Adipose tissue (tissue), 3 donors: Measurements from ENCODE around the gene ITPR1. TPM values are rescaled to one million over a fixed set of nuclear protein-coding genes. Genes with fewer than 3 reads are reported as not detected.

Source experiments
- H3K27ac ChIP-seq: one replicate; pipeline ENCODE4 v1.5.1; 2013; ENCODE audit warnings: low read depth, low read length
- WGBS, 3 donors: extraction: QIAGEN DNeasy Blood & Tissue Kit; methylation state at CpG; one replicate each; pipeline ENCODE4 v1.1.7; 2013; 5-methylcytosine and 5-hydroxymethylcytosine counted together
- polyA plus RNA-seq, 3 donors: library from polyadenylated mRNA; stranded (reverse); fragments of 200-250 nt; gene quantifications; one replicate each; pipeline ENCODE4 v1.2.3, GENCODE V29; 2013
- donor health status: healthy with polysubstance abuse.
- donor health status: Bipolar disorder and iron deficiency.
- donor health status: healthy.

ITPR1 gene
- polyA plus RNA-seq, 3 donors, result 3.5 to 14.2 (median 9.7) TPM

- no peak overlapping the region for H3K27ac ChIP-seq
Measured at GRCh38 chr3:4749567-4750002, 256.4 kb downstream of the ITPR1 start.

GRCh38 chr3:4750306-4750968 lies 257.3 kb downstream of the ITPR1 start:
- no peak overlapping the region for H3K27ac ChIP-seq

More at GRCh38 chr3:4749567-4750002, 256.4 kb downstream of the ITPR1 start:
- 85 to 92% (median 90%) methylated on average over 5 of the region's 5 CpGs for WGBS, 3 donors

GRCh38 chr3:4751029-4751501 lies 257.9 kb downstream of the ITPR1 start:
- 40 to 76% (median 47%) methylated on average over 7 of the region's 7 CpGs for WGBS, 3 donors
- no peak overlapping the region for H3K27ac ChIP-seq

More at GRCh38 chr3:4750306-4750968, 257.3 kb downstream of the ITPR1 start:
- WGBS, 3 donors, result 35 to 45% (median 40%) methylated on average over 7 of the region's 7 CpGs

- H3K27ac ChIP-seq, result no peak overlapping the region
- WGBS, 3 donors, result 19 to 37% (median 19%) methylated on average over 5 of the region's 5 CpGs
Measured at GRCh38 chr3:4751502-4752101, 258.5 kb downstream of the ITPR1 start.

DNA sequence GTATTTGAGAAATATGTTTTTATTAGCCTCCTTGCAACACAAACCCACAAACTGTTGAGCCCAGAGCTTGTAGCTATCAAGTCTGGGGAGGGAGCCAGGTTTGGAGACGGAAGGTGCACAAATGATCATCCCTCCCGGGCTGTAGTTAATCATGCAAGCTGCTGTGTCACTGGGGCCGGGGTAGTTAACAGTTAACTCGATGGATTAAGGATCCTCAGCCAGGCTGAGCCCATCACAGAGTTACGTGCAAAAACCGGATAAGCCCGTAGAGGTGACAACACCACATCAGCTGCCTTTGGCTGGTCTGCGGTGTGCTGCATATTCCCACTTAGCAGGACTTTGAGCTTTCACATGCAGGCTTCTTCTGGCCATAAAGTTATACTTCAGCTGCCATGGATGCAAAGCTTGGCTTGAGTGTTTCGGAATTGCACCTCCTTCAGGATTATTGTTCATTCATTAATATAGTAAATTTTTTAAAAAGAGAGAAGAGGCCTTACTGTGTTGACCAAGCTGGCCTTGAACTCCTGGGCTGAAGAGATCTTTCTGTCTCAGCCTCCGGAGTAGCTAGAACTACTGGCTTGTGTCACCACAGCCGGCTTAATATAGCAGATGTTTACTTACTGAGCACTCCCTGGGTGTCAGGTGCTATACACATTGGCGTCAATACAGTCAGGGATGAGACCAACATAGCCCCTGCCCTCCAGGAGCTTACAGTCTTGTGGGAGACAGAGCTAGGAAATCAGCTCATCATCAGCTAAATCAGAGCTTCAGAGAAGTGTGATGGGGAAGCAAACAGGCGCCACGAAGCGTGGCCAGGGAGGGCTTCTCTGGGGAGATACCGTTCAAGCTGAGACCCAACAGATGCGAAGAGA lies 259.3 kb downstream of the ITPR1 start:
- 68 to 73% (median 70%) methylated on average over 17 of the region's 17 CpGs for WGBS, 3 donors
- H3K27ac ChIP-seq, result no peak overlapping the region

- no peak overlapping the region for H3K27ac ChIP-seq
- 97 to 99% (median 99%) methylated on average over 15 of the region's 15 CpGs for WGBS, 3 donors
Measured at GRCh38 chr3:4753073-4753691, 260.0 kb downstream of the ITPR1 start.

DNA sequence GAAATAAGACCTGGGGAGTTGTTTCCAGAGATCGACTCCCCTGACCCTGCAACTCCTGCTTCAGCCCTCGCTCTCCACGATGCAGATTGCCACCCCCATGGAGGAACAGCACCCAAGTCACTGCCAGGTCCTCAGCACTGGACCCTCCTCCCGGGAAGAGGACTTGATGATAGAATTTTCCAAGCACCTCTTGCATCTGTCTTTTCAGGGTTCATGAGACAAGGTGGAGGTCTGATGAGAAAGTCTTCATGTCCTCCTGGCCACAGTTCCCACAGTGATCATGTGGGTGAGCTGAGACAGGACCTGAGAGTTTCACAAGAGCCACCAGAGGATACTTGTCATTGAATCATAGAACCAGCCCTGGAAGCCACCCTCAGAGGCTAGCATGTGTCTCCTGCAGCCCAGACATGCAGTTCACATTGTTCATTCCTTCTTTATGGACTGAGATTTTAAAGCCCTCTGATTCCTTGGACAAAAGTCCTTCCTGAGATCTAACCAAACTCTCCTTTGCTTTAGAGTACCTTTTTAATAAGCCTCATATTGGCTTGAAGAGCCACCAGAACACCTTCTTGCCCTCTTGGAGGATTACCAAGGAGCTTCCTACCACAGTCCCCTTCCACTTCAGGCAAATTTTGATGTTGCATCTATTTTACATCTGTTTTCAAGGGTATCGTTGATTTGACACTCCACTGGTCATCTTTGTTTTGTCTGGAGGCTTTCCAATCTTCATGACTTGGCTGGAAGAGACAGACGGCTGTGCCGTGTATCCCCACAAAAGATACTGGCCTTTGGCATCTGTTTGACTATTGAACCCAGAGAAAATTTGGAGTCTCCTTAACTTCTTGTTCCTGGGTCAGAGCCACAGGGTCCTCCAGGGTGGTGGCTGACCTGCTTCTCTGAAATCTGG lies 261.3 kb downstream of the ITPR1 start:
- H3K27ac ChIP-seq, result no peak overlapping the region
- 76 to 84% (median 78%) methylated on average over 7 of the region's 7 CpGs for WGBS, 3 donors

DNA sequence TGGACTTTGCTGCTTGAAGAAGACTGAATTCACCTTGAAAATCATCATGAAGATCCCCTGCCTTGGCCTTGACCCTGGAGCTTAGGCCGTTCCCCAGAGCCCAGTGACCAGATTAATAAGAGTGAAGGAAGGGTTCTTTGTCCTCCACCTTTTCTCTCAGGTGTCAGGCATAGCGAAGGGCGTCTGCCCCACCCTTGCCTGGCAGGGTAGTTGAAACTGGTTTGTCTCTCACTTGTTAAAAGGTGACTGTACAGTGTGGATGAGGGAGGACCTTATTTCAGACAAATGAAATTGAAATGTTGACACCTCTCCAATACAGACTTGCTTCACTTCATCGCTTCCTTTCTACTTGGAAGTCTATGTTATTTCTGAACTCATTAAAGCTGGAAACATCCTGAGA lies 262.4 kb downstream of the ITPR1 start:
- H3K27ac ChIP-seq, result no peak overlapping the region
- WGBS, 3 donors, result 86 to 93% (median 89%) methylated on average over 4 of the region's 4 CpGs

DNA sequence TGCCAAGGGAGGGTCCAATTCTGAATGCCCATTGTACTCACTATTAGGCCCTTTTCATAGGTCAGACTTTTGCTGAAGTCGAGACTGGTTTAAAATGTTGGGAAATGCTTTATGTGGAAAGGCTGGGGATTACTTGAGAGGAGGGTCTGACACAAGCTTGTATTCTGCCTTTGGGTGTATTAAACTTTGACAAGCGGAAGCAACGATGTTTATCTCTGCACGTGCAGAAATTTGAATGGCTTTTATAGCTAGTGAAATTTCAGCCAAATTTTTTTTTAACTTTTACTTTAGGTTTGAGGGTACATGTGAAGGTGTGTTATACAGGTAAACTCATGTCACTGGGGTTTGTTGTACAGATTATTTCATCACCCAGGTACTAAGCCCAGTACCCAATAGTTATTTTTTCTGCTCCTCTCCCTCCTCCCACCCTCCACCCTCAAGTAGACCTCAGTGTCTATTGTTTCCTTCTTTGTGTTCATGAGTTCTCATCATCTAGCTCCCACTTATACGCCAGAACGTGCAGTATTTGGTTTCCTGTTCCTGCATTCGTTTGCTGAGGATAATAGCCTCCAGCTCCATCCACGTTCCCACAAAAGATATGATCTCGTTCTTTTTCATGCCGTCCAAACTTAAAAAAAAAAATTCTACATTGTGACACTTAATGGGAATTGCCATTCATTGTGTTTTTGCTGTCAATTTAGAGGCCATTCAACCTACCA lies 263.1 kb downstream of the ITPR1 start:
- 58 to 82% (median 62%) methylated on average over 10 of the region's 10 CpGs for WGBS, 3 donors
- no peak overlapping the region for H3K27ac ChIP-seq

GRCh38 chr3:4756855-4757574 lies 263.9 kb downstream of the ITPR1 start:
- no peak overlapping the region for H3K27ac ChIP-seq
- 23 to 81% (median 76%) methylated on average over 3 of the region's 3 CpGs for WGBS, 3 donors

GRCh38 chr3:4757575-4758248 lies 264.6 kb downstream of the ITPR1 start:
- WGBS, 3 donors, result 77 to 87% (median 85%) methylated on average over 12 of the region's 12 CpGs

GRCh38 chr3:4758249-4758860 lies 265.2 kb downstream of the ITPR1 start:
- H3K27ac ChIP-seq, result no peak overlapping the region
- WGBS, 3 donors, result 88 to 92% (median 91%) methylated on average over 9 of the region's 9 CpGs

More at GRCh38 chr3:4757575-4758248, 264.6 kb downstream of the ITPR1 start:
- H3K27ac ChIP-seq, result no peak overlapping the region

DNA sequence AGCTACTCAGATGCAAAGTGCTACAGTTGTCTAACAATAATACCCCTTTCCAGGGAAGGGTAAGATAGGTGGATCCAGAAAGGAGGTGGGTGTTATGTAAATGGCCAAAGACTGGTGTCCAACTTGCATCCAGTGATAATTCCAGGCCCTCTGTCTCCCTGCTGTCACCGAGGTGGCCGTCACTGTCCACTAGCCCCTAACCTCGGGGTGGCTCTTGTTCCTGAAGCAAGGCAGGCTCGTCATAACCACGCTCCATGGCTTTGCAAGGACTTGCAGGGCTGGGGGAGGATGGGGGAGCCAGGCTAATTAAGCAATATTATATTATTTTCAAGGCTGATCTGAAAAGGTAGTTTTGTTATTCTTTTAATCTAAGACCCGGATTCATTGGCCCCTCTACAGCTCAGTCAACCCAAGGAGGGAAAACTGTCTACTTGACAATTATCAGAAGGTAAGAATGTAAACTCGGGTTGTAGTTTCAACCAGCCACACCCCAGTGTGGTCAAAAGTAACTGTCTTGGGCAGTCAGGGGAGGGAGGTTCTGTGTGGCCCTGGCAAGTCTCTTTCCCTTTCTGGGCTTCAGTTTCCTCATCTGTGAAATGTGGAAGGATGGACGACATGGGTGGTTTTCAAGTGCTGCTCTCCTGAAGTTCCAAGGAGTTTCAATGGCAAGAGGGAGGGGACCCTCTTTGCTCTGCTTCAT lies 266.0 kb downstream of the ITPR1 start:
- 71 to 92% (median 74%) methylated on average over 8 of the region's 8 CpGs for WGBS, 3 donors
- no peak overlapping the region for H3K27ac ChIP-seq

- H3K27ac ChIP-seq, result no peak overlapping the region
- 53 to 76% (median 56%) methylated on average over 12 of the region's 12 CpGs for WGBS, 3 donors
Measured at GRCh38 chr3:4759689-4760312, 266.7 kb downstream of the ITPR1 start.

GRCh38 chr3:4761759-4762158 lies 268.6 kb downstream of the ITPR1 start:
- H3K27ac ChIP-seq, result no peak overlapping the region

More at GRCh38 chr3:4761759-4762158, 268.6 kb downstream of the ITPR1 start:
- 93 to 97% (median 94%) methylated on average over 5 of the region's 5 CpGs for WGBS, 3 donors
